ENCODE measurements around the gene GAL. TPM values are rescaled to one million over a fixed set of nuclear protein-coding genes. Genes with fewer than 3 reads are reported as not detected.

GAL gene
- total RNA-seq, 1 donor from 2014 or later, result not detected

DNA sequence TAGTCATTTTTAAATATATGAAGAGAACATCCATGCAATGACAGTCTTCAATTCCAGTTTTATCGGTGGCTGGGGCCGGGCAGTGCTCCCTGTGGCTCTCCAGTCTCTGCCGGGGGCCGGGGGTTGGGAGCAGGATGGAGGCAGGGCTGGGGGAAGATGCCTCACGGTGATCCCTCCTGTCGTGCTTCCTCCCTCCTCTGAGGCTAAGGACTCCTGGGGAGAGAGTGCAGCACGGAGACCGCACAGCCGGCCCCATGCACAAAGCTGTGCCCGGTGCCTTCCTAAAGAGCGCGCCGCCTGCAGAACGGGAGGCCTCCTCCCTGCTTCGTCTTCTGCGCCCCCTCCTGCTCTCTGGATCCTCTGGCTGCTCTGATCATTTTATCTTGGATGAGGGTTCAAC is 20.5 kb downstream of the GAL start:
- peaks cover 23% of the 10 kb centered on the region for H3K4me1 ChIP-seq
- no peaks in the 10 kb centered on the region for H3K27me3 ChIP-seq
- H3K9me3 Mint-ChIP-seq, result peaks cover 1% of the 10 kb centered on the region
- no peak overlapping the region for H3K27ac Mint-ChIP-seq
- peaks cover 4% of the 10 kb centered on the region for H4K20me1 ChIP-seq (ENCODE audit: low read depth)
- H3K4me1 Mint-ChIP-seq, result peaks cover 20% of the 10 kb centered on the region
- peak; percentile 51 for DNase-seq (ENCODE audit: low spot score)
- H3K4me3 Mint-ChIP-seq, result no peak overlapping the region
- H3K9ac ChIP-seq, result no peak overlapping the region
- no peak overlapping the region for H3K27ac ChIP-seq
- no peaks in the 10 kb centered on the region for H3K9me3 ChIP-seq (ENCODE audit: low read depth)
- TF ChIP-seq, protein P1, sequence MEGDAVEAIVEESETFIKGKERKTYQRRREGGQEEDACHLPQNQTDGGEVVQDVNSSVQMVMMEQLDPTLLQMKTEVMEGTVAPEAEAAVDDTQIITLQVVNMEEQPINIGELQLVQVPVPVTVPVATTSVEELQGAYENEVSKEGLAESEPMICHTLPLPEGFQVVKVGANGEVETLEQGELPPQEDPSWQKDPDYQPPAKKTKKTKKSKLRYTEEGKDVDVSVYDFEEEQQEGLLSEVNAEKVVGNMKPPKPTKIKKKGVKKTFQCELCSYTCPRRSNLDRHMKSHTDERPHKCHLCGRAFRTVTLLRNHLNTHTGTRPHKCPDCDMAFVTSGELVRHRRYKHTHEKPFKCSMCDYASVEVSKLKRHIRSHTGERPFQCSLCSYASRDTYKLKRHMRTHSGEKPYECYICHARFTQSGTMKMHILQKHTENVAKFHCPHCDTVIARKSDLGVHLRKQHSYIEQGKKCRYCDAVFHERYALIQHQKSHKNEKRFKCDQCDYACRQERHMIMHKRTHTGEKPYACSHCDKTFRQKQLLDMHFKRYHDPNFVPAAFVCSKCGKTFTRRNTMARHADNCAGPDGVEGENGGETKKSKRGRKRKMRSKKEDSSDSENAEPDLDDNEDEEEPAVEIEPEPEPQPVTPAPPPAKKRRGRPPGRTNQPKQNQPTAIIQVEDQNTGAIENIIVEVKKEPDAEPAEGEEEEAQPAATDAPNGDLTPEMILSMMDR (IDR thresholded peaks at IDR 0.05), result peak; percentile 16
- no peak for TF ChIP-seq EZH2 (IDR thresholded peaks at IDR 0.05)
- H3F3A ChIP-seq (ENCODE audit: low read depth), result peaks cover 11% of the 10 kb centered on the region
- H3K4me3 ChIP-seq, result peak overlapping the region; percentile 38
- H3K36me3 ChIP-seq, result no peaks in the 10 kb centered on the region
- H2AFZ ChIP-seq (replicated peaks), result peak overlapping the region; percentile 96
- H3K27me3 Mint-ChIP-seq (ENCODE audit: insufficient read depth, low read depth), result peaks cover 9% of the 10 kb centered on the region
- H3K36me3 Mint-ChIP-seq, result peaks cover 2% of the 10 kb centered on the region
- peak overlapping the region; percentile 71 for H3K4me2 ChIP-seq
- H3K79me2 ChIP-seq (ENCODE audit: low read depth), result no peaks in the 10 kb centered on the region

DNA sequence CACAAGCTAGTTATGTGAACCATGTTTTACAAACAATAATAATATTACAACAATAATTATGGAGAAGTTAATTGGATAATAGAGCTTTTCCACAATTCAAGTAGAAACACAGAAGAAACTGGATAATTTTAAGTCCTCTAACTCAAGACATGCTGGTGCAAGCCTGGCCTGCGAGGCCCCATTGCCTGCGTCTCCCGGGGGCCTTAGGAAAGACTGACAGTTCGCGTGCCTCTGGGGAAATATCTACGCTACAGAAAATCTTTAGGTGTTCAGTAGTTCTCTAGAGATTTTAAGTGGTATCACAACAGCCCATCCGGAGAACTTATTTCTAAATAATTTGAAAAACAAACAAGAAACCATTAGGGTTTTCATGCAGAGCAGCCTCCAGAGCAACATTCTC is 23.2 kb downstream of the GAL start:
- no peak overlapping the region for H3K4me3 ChIP-seq
- peak overlapping the region; percentile 14 for H2AFZ ChIP-seq (replicated peaks)
- peaks cover 37% of the 10 kb centered on the region for H3F3A ChIP-seq (ENCODE audit: low read depth)
- peaks cover 4% of the 10 kb centered on the region for H4K20me1 ChIP-seq (ENCODE audit: low read depth)
- Mint-ChIP-seq H3K27ac (no peak overlapping the region), H3K9me3 (no peaks in the 10 kb centered on the region), H3K27me3 (ENCODE audit: insufficient read depth, low read depth) (peaks cover 17% of the 10 kb centered on the region), H3K4me3 (no peak overlapping the region), H3K36me3 (peaks cover 2% of the 10 kb centered on the region), H3K4me1 (peaks cover 36% of the 10 kb centered on the region)
- no peaks in the 10 kb centered on the region for H3K9me3 ChIP-seq (ENCODE audit: low read depth)
- H3K36me3 ChIP-seq, result no peaks in the 10 kb centered on the region
- H3K27me3 ChIP-seq, result no peaks in the 10 kb centered on the region
- peaks cover 49% of the 10 kb centered on the region for H3K4me1 ChIP-seq
- H3K79me2 ChIP-seq (ENCODE audit: low read depth), result no peaks in the 10 kb centered on the region
- H3K9ac ChIP-seq, result no peak overlapping the region
- no peak overlapping the region for H3K4me2 ChIP-seq
- TF ChIP-seq EZH2phosphoT487 (IDR thresholded peaks at IDR 0.05) (no peak), EZH2 (IDR thresholded peaks at IDR 0.05) (no peak)
- TF ChIP-seq, protein P1 (IDR thresholded peaks at IDR 0.05), result no peak
- DNase-seq (ENCODE audit: low spot score), result no peak
- H3K27ac ChIP-seq, result no peak overlapping the region

DNA sequence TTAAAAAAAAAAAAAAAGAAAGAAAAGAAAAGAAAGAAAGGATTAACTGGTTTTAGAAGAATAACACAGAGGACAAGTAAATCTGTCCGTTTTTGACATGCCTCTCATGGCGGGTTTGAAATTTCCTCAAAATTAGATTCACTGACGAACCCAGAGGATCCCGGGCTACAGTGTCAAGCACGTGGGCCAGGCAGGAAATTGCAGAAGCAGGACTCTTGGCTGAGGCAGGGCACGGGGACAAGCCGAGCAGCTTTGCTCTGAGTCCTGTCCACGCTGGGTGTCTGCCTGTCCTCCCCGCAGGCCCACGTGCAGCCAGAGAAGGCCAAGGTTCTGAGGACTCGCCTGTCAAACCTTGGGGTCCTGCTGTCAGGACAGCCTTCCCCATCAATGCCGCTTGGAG is 24.7 kb downstream of the GAL start:
- Mint-ChIP-seq H3K9me3 (no peaks in the 10 kb centered on the region), H3K4me3 (no peak overlapping the region), H3K4me1 (peaks cover 41% of the 10 kb centered on the region), H3K36me3 (peaks cover 2% of the 10 kb centered on the region), H3K27me3 (ENCODE audit: insufficient read depth, low read depth) (peaks cover 17% of the 10 kb centered on the region), H3K27ac (no peak overlapping the region)
- Histone ChIP-seq H3K4me1 (peaks cover 64% of the 10 kb centered on the region), H3F3A (ENCODE audit: low read depth) (peaks cover 38% of the 10 kb centered on the region), H2AFZ (replicated peaks) (no peak overlapping the region), H3K4me2 (peak overlapping the region; percentile 68), H3K9me3 (ENCODE audit: low read depth) (no peaks in the 10 kb centered on the region), H3K79me2 (ENCODE audit: low read depth) (no peaks in the 10 kb centered on the region), H3K36me3 (no peaks in the 10 kb centered on the region), H3K27ac (no peak overlapping the region), H3K27me3 (no peaks in the 10 kb centered on the region), H3K9ac (no peak overlapping the region), H3K4me3 (no peak overlapping the region), H4K20me1 (ENCODE audit: low read depth) (peaks cover 7% of the 10 kb centered on the region)
- no peak for DNase-seq (ENCODE audit: low spot score)
- no peak for TF ChIP-seq EZH2phosphoT487 (IDR thresholded peaks at IDR 0.05)
- no peak for TF ChIP-seq EZH2 (IDR thresholded peaks at IDR 0.05)
- TF ChIP-seq, protein P1 (IDR thresholded peaks at IDR 0.05), result no peak

All from neural progenitor cell (in vitro differentiated cells).